Measurements from ENCODE around the gene GPX6.
"Not testable (repeated sequence)": the region's sequence is repeated elsewhere in the genome, so short reads cannot be mapped to it uniquely, and the experiment has no call there.

Gene GPX6

DNA sequence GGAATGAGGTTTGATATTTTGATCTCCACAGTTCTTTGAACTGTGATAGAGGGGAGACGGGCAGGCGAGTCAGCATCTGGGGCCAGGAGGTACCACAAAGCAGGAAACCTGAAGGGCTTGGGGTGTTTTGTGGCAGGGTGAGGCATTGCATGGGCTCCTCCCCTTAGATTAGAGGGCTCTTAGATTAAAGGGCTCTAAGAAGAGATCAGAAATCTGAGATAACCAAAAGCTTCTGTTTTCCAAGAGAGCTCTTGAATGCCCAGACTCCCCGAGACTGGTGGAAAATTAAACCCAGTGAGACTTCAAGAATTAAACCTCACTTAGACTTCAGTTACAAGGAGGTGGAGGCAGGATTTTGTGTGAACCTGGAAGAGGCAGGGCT is 7.6 kb upstream of the GPX6 start:
- no peak for DNase-seq (ENCODE audit: low read depth)

DNA sequence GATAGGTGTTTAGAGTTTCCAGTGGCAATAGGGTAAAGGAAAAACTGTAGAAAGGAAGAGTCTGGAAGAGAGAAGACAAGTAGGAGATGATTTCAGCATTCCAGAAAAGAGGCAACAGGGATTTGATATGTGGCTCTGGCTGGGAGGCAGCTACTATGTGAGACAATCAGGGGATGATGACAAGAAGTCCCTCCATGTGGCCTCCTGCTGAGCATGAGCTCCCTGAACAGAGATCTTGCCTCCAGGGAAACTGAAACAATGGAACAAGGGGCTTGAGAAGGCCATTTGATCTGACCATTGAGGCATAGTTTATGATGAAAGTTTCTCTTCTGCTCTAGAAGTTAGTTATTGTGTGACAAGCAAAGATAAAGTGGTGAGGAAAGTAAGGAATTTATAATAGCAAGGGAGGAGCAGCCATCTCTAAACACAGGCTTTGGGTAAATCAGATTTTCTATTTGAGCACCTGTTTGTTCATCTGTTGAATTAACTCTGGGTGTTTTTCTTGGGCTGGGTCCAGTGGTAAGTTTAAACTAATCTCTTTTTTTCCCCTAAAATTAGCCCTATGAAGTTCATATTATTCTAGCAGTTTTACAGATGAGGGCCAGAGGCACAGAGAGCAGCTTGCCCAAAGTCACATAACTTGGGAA is 7.1 kb upstream of the GPX6 start:
- DNase-seq (ENCODE audit: low read depth) = no peak

DNA sequence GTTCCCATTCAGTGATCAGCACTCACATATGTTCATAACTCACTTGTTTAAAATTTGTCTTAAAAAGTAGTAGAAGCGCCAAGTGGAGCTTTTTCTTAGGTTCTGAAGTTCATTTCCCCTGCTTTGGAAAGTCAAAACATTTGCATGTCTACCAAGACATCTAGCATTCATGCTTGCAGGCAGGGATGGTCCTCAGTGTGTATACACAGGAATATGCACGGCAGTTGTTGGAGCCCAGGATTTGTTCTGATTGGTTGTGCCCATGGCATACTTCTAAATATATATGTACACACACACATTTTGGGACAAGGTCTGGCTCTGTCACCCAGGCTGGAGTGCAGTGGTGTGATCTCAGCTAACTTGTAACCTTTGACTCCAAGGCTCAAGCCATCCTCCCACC is 2.4 kb upstream of the GPX6 start:
- DNase-seq (ENCODE audit: low read depth) = no peak

DNA sequence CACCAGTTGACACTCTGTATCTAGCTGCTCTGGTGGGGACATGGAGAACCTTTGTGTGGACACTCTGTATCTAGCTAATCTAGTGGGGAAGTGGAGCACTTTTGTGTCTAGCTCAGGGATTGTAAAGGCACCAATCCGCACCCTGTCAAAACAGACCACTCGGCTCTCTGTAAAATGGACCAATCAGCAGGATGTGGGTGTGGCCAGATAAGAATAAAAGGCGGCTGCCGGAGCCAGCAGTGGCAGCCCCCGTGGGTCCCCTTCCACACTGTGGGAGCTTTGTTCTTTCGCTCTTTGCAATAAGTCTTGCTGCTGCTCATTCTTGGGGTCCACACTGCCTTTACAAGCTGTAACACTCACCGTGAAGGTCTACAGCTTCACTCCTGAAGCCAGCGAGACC is 3.2 kb downstream of the GPX6 start:
- not testable (repeated sequence) for DNase-seq (ENCODE audit: low read depth)

DNA sequence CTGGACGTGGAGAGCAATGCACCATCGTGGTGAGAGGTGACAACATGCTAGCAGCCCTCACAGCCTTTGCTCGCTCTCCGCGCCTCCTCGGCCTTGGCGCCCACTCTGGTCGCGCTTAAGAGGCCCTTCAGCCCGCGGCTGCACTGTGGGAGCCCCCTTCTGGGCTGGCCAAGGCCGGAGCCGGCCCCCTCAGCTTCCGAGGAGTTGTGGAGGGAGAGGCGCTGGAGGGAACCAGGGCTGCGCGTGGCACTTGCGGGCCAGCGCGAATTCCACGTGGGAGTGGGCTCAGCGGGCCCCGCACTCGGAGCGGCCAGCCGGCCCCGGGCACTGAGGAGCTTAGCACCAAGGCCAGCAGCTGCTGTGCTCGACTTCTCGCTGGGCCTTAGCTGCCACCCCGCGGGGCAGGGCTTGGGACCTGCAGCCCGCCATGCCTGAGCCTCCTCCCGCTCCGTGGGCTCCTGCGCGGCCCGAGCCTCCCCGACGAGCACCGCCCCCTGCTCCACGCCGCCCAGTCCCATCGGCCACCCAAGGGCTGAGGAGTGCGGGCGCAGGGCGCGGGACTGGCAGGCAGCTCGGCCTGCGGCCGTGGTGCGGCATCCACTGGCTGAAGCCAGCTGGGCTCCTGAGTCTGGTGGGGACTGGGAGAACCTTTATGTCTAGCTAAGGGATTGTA is 3.8 kb downstream of the GPX6 start:
- no peak for DNase-seq (ENCODE audit: low read depth)

DNA sequence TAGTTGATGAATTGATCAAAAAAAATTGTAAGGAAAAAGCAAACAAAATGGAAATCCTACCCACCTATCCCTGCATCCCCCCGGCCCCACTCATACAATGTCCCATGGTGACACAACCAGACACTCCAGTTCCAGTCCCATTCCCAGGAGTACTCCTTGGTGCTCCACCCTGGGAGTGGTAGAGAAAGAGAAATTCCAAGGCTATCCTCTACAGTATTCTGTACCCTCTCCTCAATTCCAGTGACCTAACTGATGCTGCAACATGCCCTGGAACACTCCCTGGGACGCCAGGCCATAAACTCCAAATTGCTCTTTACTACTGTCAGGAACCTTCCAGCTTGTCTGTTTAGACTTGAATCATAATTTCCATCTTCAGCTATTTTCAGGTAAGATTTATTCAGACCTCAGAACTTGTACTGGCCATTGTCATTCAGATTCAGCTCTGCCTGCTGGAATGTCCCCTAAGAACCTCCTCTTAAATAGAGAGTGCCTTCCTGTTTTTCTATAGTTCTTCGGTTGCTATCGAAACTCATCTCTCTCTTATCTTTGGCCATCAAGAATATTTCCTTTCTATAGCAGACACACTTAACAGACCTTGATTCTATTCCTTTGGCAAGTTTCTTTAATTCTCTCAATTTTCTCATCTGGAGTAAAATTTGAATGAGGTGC is 8.7 kb downstream of the GPX6 start:
- no peak for DNase-seq (ENCODE audit: low read depth)

DNA sequence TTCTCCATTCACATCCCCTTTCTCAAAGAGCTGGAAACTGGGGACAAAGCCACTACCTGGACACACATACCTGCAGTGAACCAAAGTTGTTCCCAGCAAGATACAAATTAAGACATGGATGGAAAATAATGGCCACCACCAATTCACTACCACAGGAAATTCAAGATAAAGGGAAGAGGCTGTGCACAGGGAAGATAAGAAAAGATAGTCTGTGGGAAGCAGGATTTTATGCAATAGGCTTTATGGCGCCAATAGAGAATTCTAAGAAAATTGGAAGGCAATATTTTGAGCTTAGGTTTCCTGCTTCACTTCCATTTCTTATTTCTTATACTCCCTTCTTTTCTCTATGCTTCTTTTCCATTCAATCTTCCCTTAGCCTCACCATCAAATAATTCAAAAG is 9.9 kb downstream of the GPX6 start:
- DNase-seq (ENCODE audit: low read depth) = no peak

DNA sequence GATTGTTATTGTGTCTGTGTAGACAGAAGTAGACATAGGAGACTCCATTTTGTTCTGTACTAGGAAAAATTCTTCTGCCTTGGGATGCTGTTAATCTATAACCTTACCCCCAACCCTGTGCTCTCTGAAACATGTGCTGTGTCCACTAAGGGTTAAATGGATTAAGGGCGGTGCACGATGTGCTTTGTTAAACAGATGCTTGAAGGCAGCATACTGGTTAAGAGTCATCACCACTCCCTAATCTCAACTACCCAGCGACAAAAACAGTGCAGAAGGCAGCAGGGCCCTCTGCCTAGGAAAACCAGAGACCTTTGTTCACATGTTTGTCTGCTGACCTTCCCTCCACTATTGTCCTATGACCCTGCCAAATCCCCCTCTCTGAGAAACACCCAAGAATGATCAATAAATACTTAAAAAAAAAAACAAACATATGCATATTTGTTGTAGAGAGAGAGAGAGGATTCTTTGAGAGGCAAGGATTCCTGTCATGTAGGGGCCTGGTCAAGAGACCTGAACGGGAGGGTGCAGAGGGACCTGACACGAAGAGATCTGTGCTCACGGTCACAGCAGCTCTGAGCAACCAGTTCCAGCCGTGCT is 12.8 kb downstream of the GPX6 start:
- DNase-seq (ENCODE audit: low read depth) = not testable (repeated sequence)

DNA sequence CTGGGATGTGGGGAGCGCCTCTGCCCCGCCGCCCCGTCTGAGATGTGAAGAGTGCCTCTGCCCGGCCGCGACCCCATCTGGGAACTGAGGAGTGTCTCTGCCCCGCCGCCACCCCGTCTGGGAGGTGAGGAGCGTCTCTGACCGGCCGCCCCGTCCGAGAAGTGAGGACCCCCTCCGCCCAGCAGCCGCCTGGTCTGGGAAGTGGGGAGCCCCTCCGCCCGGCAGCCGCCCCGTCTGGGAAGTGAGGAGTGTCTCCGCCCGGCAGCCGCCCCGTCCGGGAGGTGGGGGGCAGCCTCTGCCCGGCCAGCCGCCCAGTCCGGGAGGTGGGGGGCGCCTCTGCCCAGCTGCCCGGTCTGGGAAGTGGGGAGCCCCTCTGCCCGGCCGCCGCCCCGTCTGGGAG is 13.5 kb downstream of the GPX6 start:
- DNase-seq (ENCODE audit: low read depth) = not testable (repeated sequence)

DNA sequence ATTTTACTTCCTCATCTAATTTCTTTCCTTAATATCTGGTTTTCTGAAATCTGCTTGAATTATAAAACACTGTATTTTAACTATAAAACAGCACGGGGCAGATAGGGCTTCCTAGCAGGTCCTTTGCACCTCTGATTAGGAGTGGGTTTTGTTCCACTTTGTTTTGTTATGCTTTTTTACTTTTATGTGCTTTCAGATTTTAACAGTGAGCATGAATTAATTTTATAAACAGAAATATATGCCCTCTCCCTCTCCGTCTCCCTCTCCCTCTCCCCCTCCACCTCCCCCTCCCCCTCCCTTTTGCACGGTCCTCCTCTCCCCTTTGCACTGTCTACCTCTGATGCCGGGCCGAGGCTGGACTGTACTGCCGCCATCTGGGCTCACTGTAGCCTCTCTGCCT is 14.3 kb downstream of the GPX6 start:
- no peak for DNase-seq (ENCODE audit: low read depth)

DNA sequence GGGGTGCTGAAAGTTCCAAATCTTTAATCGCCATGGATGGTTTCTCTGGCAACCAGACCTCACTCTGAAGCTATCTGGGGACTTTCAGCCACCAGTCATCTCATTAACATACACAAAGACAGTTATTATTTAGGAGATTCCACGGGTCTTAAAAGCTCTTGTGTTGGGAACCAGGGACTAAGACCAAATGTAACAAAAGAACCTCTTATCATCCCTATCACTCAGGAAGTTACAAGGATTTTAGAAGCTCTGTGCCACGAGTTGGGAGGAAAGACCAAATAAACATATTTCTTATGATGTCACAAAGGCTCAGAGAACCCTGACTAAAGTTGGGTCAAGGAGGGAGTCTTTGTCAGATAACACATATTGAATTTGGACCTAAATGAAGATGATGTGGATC is 17.7 kb downstream of the GPX6 start:
- DNase-seq (ENCODE audit: low read depth) = no peak

DNA sequence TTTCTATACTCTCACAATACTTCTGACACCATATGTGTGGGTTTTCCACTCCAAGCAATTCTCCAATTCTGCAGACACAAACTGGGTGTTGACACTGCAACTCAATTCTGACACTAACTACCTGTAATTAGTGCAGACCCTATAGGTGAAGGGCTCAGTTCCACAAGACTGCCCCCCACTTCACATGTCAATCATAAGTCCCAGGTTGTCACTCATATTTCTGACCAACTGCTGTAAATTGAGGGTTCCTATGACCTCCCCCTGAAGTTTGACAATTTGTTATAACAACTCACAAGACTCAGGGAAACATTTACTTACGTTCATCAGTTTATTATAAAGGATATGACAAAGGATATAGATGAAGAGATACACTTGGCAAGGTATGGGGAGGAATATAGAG is 18.3 kb downstream of the GPX6 start:
- no peak for DNase-seq (ENCODE audit: low read depth)

DNA sequence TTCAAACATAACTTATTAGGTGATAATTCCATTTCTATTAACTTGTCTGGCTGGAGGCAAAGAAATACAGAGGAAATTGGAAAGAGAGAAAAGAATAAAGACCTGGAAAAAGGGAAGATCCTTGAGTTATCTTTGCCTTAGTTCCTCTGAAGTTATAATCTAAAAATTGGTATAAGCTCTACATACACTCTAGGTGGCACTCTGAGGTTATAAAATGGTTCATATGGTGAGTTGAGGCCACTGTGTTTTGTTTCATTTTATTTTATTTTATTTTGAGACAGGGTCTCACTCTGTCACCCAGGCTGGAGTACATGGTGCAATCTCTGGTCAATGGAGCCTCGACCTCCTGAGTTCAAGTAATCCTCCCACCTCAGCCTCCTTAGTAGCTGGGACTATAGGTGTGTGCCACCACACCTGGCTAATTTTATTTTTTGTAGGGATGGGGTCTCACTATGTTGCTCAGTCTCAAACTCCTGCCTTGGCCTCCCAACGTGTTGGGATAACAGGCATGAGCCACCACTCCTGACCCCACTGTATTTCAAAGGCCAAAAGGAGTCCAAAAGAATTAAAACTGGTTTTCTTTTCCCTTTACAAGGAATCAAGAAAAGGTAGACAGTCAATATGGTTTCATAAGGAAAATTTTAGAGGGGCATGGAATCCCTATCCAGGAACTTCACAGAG is 19.4 kb downstream of the GPX6 start:
- no peak for DNase-seq (ENCODE audit: low read depth)

DNA sequence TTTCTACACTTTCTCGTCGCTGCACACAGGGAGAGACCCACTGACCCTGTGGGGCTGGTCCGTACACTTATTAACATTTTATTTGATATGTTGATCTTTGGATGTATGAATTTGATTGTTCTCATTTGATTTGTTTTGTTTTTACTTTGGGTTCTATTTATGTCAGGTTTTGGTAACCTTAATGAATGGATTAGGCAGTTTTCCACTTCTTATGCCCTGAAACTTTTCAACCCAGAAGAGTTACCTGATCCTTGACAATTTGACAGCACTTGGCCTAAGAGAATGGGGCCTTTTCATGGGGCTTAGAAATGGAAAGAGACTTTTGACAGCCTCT is 23.6 kb downstream of the GPX6 start:
- DNase-seq (ENCODE audit: low read depth) = no peak

DNA sequence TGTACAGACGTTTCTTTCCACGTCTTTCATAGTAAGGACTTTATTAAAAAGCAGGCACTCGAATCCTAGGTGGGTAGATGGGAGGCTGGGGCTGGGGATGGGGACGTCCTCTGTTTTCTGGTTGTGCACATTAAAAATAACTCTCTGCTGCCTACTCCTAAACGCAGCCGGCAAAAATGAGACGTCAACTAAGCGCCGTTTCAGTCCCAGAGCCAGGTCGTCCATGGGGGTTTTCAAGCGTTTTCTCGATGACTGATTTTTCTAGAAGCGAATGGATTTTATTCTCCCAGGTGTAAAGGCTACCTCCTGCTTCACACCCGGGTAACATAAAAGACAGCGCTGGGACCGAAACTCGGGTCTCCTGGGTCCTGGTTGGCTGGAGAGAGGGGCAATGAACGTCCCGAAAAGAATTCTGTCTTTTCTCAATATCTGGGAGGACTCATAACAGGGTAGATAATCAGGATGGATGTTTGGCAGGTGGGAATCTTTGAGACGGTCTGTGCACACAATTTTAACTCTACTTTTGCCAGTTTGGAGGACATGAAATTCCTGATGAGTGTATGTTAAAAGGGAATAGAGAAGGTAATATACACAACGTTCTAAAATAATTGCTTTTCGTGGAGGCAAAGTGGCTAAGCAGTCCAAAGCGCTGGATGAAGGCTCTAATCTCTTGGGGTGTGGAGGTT is 25.2 kb downstream of the GPX6 start:
- no peak for DNase-seq (ENCODE audit: low read depth)

DNA sequence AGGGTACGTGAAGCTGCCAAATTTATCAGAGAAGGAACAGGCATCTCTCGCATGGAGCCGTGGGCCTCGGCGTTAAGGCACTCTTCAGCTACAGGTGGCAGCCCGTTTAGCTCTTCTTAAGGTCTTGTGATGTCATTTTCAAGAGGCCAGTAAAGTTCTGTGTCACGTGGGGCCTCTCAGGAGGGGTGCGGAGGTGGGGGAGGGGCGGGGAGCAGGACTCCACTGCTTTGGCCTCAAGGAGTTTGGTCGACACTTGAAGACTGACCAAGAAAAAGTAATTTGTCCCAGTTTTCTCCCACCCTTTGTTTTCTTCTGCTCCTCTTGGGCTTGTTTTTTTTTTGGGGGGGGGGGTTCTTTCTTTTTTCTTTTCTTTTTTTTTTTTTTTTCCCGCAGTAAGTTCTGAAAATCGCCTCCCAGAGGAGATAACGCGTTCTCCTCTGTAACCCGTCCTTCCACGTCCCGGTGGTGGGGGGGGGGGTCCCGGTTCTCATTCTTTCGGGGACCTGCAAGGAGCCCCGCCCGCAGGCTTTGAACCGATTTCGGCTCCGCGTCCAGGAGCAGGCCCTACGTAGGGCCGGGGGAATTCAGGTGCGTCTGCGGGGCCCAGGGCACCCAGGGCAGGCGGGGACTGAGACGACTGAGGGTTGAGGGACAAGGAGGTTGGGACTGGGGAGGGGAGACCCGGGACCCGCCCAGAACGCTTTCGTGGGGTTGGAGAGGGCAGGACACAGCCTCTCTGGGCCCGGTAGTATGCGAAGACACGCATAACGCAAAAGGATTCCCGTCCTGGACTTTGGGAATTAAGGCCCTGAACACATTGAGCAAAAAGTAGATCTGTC is 26.0 kb downstream of the GPX6 start:
- DNase-seq (ENCODE audit: low read depth) = peak; percentile 53

DNA sequence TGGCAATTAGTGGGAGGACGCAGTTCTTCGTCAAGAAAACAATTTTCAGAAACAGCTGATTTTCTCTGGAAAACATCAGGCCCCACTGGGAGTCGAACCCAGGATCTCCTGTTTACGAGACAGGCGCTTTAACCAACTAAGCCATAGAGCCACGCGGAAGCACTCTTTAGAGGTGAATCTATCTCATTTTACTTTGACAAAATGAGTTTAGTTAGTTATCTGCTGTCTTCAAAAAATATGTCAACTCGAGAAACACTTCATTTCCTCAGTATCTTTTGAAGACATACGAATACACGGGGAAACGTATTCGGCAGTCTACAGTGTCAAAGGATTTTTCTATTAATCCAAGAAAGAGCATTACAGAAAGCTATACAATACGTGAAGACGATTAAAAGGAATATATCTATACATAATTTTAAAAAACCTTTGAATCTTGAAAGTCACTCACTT is 26.7 kb downstream of the GPX6 start:
- DNase-seq (ENCODE audit: low read depth) = peak; percentile 62

DNA sequence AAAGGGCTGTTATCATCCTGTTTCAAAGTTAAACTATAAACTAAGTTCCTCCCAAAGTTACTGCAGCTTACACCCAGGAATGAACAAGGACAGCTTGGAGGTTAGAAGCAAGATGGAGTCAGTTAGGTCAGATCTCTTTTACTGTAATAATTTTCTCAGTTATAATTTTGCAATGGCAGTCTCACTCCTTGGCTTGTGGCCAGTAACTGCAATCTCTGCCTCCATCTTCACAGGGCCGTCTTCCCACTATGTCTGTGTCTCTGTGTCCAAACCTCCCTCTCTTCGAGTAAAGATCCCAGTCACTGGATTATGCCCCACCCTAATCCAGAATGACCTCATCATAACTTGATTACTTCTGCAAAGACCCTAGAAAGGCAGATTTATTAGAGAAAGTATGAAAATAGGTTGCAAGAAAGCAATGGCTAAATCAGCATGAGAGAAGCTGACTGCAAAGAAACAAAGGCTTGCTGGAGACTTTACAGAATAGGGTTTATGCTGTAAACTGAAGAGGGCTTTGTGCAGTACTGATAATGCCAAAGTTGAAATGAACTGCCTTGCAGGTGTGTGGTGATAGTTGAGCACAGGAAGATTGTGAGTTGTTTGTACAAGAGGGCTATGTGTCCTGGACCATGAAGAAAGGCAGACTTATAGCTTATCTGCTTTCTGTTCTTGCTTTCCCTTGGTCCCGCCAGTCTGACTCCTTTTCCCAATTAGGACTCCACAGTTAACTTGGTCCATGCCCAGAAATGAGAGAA is 28.4 kb downstream of the GPX6 start:
- DNase-seq (ENCODE audit: low read depth) = no peak

DNA sequence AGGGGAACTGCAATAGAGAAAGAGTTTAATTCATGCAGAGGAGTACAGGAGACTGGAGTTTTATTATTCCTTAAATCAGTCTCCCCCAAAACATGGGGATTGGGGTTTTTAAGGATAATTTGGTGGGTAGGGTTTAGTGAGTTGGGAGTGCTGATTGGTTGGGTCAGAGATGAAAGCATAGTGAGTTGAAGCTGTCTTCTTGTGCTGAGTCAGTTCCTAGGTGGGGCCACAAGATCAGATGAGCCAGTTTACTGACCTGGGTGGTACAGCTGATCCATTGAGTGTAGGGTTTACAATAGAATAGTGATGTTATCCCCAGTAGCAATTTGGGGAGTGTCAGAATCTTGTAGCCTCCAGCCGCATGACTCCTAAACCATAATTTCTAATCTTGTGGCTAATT is 29.1 kb downstream of the GPX6 start:
- DNase-seq (ENCODE audit: low read depth) = no peak

DNA sequence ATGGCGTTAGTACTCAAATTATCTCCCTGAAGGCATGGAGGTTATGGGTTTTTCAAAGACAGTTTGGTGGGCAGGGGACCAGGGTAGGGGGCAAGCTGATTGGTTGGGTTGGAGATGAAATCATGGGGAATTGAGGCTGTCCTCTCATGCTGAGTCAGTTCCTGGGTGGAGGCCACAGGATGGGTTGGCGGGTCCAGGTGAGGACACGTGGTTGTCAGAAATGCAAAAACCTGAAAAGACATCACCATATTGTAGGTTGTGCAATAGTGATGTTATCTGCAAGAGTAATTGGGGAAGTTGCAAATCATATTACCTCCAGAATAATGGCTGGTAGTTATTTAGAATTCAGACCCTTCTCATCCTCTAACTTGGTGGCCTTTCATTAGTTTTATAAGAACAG is 30.1 kb downstream of the GPX6 start:
- DNase-seq (ENCODE audit: low read depth) = no peak
